ENCODE results near the gene LILRB2.
"Not testable (repeated sequence)": the region's sequence is repeated elsewhere in the genome, so short reads cannot be mapped to it uniquely, and the experiment has no call there.

DNA sequence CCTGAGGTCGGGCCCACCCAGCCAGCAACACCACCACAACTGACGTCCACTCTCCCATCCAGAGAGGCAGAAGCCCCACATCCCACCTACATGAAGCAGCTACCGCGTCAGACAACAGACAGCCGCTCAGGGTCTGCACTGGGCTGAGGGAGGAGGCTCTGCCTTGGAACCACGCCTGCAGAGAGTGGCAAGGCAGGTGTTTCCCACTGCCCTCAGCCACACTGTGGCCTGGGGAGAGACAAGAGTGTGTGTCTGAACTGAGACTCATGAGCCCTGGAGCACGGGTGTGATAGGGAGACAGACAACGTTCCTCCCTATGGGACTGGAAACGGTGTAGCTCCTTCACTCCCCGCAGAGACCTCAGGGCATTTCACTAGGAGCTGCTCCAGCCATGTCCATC is 5.4 kb upstream of the LILRB2 start:
- TF ChIP-seq EZH2 (IDR thresholded peaks at IDR 0.05); POLR2AphosphoS5 (IDR thresholded peaks at IDR 0.05; ENCODE audit: borderline replicate concordance, low read depth, low read length): not testable (repeated sequence)

Measured in SK-N-MC (cell line).